Neutrophil (primary cell): ENCODE measurements around the gene HS3ST3A1.

ENCODE experiments used
- H3K27ac ChIP-seq: fragments of 200-600 bp; sonication (generic); 2 replicates; pipeline ENCODE4 v1.5.1; 2016; ENCODE audit warnings: mild to moderate bottlenecking, moderate library complexity
- H3K27me3 ChIP-seq: fragments of 200-600 bp; sonication (generic); 2 replicates; pipeline ENCODE4 v1.6.0; 2016; ENCODE audit warnings: mild to moderate bottlenecking
- H3K36me3 ChIP-seq: fragments of 200-600 bp; sonication (generic); 2 replicates; pipeline ENCODE4 v1.5.1; 2017
- H3K4me1 ChIP-seq, 2 experiments: fragments of 200-600 bp in 1 of 2; sonication (generic) in 1 of 2; 1 replicate in 1 of 2; 2 replicates in 1 of 2; pipeline versions ENCODE4 v1.5.1 to v1.6.1; 2013 to 2016; ENCODE audit warnings: low read depth in 1 of 2, low read length in 1 of 2, mild to moderate bottlenecking in 1 of 2, moderate library complexity in 1 of 2; ENCODE audit not compliant: control insufficient read depth in 1 of 2, insufficient read depth in 1 of 2
- H3K4me3 ChIP-seq, 2 experiments: fragments of 200-600 bp in 1 of 2; sonication (generic) in 1 of 2; 1 replicate in 1 of 2; 2 replicates in 1 of 2; pipeline ENCODE4 v1.5.1; 2013 to 2016; ENCODE audit warnings: low read depth in 1 of 2, low read length in 1 of 2, mild to moderate bottlenecking in 1 of 2, moderate library complexity in 1 of 2
- H3K9me3 ChIP-seq: fragments of 200-600 bp; sonication (generic); 2 replicates; pipeline ENCODE4 v1.5.1; 2016
- CTCF ChIP-seq: fragments of 200-600 bp; sonication (generic); IDR thresholded peaks from 2 replicates; pipeline ENCODE4 v1.5.1; 2016; ENCODE audit warnings: antibody characterized with exemption

The HS3ST3A1 gene

GRCh38 chr17:13601776-13602551, at the start of gene HS3ST3A1:
Gene HS3ST3A1, minus strand, starts transcription at chr17:13601929. Its CDS starts 800 bp downstream, at chr17:13601129.
- H3K4me1 ChIP-seq, result peaks cover 9 to 12% of the 10 kb centered on the region in 2 experiments
- no peaks in the 10 kb centered on the region for H3K36me3 ChIP-seq
- TF ChIP-seq CTCF, result no peak
- H3K9me3 ChIP-seq, result no peaks in the 10 kb centered on the region
- no peak within 1 kb of the TSS for H3K27ac ChIP-seq
- H3K4me3 ChIP-seq, result no peak within 1 kb of the TSS
- H3K27me3 ChIP-seq, result peaks cover 90% of the 10 kb centered on the region

- TF ChIP-seq CTCF, result no peak
- Histone ChIP-seq H3K27me3 (no peaks in the 10 kb centered on the region), H3K4me1 (no peaks in the 10 kb centered on the region), H3K9me3 (no peaks in the 10 kb centered on the region), H3K4me3 (no peak overlapping the region), H3K36me3 (no peaks in the 10 kb centered on the region), H3K27ac (no peak overlapping the region)
These were observed 48.5 kb upstream of the HS3ST3A1 start for GRCh38 chr17:13650096-13650675.

GRCh38 chr17:13647543-13648021, 45.9 kb upstream of the HS3ST3A1 start:
- no peak for TF ChIP-seq CTCF
- Histone ChIP-seq H3K4me3 (no peak overlapping the region), H3K27me3 (no peaks in the 10 kb centered on the region), H3K4me1 (no peaks in the 10 kb centered on the region), H3K27ac (no peak overlapping the region), H3K36me3 (no peaks in the 10 kb centered on the region), H3K9me3 (no peaks in the 10 kb centered on the region)

- Histone ChIP-seq H3K9me3 (no peaks in the 10 kb centered on the region), H3K4me3 (no peak overlapping the region), H3K27me3 (no peaks in the 10 kb centered on the region), H3K36me3 (no peaks in the 10 kb centered on the region), H3K27ac (no peak overlapping the region), H3K4me1 (no peaks in the 10 kb centered on the region)
- TF ChIP-seq CTCF, result no peak
These were observed 45.3 kb upstream of the HS3ST3A1 start for GRCh38 chr17:13646969-13647542.

- Histone ChIP-seq H3K9me3 (no peaks in the 10 kb centered on the region), H3K36me3 (no peaks in the 10 kb centered on the region), H3K27ac (no peak overlapping the region), H3K4me3 (no peak overlapping the region), H3K4me1 (no peaks in the 10 kb centered on the region), H3K27me3 (no peaks in the 10 kb centered on the region)
- no peak for TF ChIP-seq CTCF
These were observed 44.7 kb upstream of the HS3ST3A1 start for GRCh38 chr17:13646411-13646810.
